Stimulated activated CD8-positive, alpha-beta memory T cell treated with anti-CD3 and anti-CD28 coated beads, Interleukin-7, amount 100 ng/mL, for 4 hours (primary cell): Measurements from ENCODE around the gene CEP19.

Source experiments
- DNase-seq, 2 donors: peaks; one replicate each; pipeline ENCODE4 v3.0.0-alpha.2; 2020; ENCODE audit warnings: low read depth in 2 of 2

CEP19 gene

DNA sequence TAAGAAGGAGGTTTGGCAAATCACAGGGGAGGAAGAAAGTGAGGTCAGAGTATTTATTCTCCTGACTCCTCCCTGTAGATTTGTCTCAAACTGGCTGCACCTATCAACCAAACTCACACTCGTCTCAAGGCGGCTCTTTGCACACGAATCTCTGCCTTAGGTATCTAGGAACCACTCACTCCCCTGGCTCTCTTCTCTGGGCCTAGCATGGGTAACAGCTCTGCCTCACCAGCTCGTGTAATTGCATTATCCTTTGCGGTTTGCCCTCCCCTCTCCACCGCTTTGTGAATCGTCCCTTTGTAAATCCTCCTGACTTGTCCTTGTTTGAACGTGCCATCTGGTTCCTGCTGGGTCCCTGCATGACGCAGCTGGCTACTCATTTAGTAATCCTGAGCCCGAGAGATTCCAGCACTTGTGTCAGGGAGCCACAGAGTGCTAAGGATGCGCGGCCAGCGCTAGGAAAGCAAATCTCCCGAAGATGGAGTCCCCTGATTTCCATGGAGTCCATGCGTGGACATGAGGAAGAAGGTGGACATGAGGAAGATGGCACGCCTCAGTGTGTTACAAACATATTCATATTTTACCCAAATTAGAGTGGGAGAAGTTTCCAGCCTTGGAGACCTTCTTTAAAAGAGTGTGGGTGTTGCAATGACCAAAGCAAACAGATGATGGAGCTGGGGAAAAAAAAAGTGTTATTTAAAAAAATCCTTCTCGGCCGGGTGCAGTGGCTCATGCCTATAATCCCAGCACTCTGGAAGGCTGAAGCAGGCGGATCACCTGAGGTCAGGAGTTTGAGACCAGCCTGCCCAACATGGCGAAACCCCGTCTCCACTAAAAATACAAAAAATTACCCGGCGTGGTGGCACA, 45.8 kb downstream of the CEP19 start:
- no peak for DNase-seq

DNA sequence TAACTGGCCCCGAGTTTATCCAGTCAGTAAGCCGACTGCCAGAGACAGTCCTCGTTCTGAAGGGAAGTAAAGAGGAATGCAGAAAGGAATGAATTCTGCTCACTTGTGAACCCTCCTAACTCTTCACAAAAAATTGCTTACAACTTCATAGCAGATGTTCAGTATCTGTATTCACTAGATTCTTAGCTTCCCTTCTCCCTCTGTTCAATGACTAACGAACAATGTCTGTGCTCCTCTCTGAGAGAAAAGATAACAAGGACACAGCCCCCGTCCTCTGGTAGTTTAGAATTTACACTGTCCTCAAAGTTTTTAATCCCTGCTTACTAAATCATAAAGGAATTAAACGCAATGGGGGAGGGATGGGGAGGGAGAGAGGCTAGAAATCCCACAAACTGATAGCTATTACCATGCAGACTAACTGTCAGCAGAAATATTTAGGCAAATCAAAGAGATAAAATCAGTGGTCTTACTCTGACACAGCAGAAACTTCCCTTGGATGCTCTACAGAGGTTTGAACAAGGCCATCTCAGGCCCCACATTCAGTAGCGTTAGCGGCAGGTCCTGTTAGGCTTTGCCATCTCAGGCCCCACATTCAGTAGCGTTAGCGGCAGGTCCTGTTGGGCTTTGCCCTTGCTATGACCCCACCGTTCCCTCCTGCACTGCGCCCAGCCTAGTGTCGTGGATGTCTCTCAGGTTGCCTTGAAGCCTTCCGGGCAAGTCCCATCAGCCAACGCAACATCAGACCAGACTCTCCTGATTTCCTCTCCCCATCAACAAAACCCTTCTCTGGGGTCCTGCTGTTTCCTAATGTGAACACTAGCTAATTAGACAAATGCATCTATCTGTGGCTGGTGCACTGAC, 49.1 kb downstream of the CEP19 start:
- DNase-seq: no peak

- no peak for DNase-seq
These were observed 50.0 kb downstream of the CEP19 start for GRCh38 chr3:196662033-196662432.

DNA sequence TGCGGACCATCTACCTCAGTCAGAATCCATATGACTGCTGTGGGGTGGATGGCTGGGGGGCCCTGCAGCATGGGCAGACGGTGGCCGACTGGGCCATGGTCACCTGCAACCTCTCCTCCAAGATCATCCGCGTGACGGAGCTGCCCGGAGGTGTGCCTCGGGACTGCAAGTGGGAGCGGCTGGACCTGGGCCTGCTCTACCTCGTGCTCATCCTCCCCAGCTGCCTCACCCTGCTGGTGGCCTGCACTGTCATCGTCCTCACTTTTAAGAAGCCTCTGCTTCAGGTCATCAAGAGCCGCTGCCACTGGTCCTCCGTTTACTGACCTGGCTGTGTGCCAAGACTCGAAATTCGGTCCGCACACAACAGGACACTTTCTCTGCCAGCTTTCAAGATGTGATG, 50.6 kb downstream of the CEP19 start:
- no peak for DNase-seq

DNA sequence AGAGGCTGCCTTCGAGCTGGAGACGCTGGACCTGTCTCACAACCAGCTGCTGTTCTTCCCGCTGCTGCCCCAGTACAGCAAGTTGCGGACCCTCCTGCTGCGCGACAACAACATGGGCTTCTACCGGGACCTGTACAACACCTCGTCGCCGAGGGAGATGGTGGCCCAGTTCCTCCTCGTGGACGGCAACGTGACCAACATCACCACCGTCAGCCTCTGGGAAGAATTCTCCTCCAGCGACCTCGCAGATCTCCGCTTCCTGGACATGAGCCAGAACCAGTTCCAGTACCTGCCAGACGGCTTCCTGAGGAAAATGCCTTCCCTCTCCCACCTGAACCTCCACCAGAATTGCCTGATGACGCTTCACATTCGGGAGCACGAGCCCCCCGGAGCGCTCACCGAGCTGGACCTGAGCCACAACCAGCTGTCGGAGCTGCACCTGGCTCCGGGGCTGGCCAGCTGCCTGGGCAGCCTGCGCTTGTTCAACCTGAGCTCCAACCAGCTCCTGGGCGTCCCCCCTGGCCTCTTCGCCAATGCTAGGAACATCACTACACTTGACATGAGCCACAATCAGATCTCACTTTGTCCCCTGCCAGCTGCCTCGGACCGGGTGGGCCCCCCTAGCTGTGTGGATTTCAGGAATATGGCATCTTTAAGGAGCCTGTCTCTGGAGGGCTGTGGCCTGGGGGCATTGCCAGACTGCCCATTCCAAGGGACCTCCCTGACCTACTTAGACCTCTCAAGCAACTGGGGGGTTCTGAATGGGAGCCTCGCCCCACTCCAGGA, 51.5 kb downstream of the CEP19 start:
- DNase-seq: no peak

GRCh38 chr3:196659901-196660351, 52.1 kb downstream of the CEP19 start:
- no peak for DNase-seq
